Neural progenitor cell (in vitro differentiated cells): ENCODE measurements around the gene PCSK9. TPM values are rescaled to one million over a fixed set of nuclear protein-coding genes. Genes with fewer than 3 reads are reported as not detected.

Source experiments
- DNase-seq: peaks from one replicate; pipeline ENCODE4 v3.0.0-alpha.2; 2016; ENCODE audit warnings: low spot score
- H2AFZ ChIP-seq: fragments of 200-600 bp; sonication (generic); replicated peaks from 2 replicates; pipeline ENCODE4 v1.6.1; 2016; ENCODE audit warnings: antibody characterized with exemption
- H3F3A ChIP-seq: fragments of 200-600 bp; sonication (generic); 2 replicates; pipeline ENCODE4 v1.6.1; 2016; ENCODE audit warnings: antibody characterized with exemption, low read depth
- H3K27ac ChIP-seq: fragments of 200-600 bp; sonication (generic); 2 replicates; pipeline ENCODE4 v1.5.1; 2016; ENCODE audit warnings: mild to moderate bottlenecking
- H3K27me3 ChIP-seq: fragments of 200-600 bp; sonication (generic); 2 replicates; pipeline ENCODE4 v1.6.1; 2016; ENCODE audit warnings: mild to moderate bottlenecking, moderate library complexity
- H3K36me3 ChIP-seq: fragments of 200-600 bp; sonication (generic); 2 replicates; pipeline ENCODE4 v1.5.1; 2016
- H3K4me1 ChIP-seq: fragments of 200-600 bp; sonication (generic); 2 replicates; pipeline ENCODE4 v1.6.1; 2016; ENCODE audit warnings: mixed run types
- H3K4me2 ChIP-seq: fragments of 200-600 bp; sonication (generic); 2 replicates; pipeline ENCODE4 v1.6.1; 2016
- H3K4me3 ChIP-seq: fragments of 200-600 bp; sonication (generic); 2 replicates; pipeline ENCODE4 v1.5.1; 2016
- H3K79me2 ChIP-seq: fragments of 200-600 bp; sonication (generic); 2 replicates; pipeline ENCODE4 v1.6.1; 2016; ENCODE audit warnings: low read depth
- H3K9ac ChIP-seq: fragments of 200-600 bp; sonication (generic); 2 replicates; pipeline ENCODE4 v1.6.1; 2016
- H3K9me3 ChIP-seq: fragments of 200-600 bp; sonication (generic); 2 replicates; pipeline ENCODE4 v1.5.1; 2016; ENCODE audit warnings: low read depth
- H4K20me1 ChIP-seq: fragments of 200-600 bp; sonication (generic); 2 replicates; pipeline ENCODE4 v1.6.1; 2016; ENCODE audit warnings: low read depth
- H3K27ac Mint-ChIP-seq: 3 replicates; pipeline ENCODE4 v1.8.0; 2021; ENCODE audit warnings: mixed read lengths
- H3K27me3 Mint-ChIP-seq: 2 replicates; pipeline ENCODE4 v1.8.0; 2022; ENCODE audit warnings: low read depth, mild to moderate bottlenecking, inconsistent platforms, moderate library complexity, mixed read lengths; ENCODE audit not compliant: insufficient read depth
- H3K36me3 Mint-ChIP-seq: 3 replicates; pipeline ENCODE4 v1.8.0; 2021; ENCODE audit warnings: mixed read lengths
- H3K4me1 Mint-ChIP-seq: 3 replicates; pipeline ENCODE4 v1.8.0; 2021; ENCODE audit warnings: mixed read lengths
- H3K4me3 Mint-ChIP-seq: 3 replicates; pipeline ENCODE4 v1.8.0; 2021; ENCODE audit warnings: mild to moderate bottlenecking, moderate library complexity, mixed read lengths
- H3K9me3 Mint-ChIP-seq: 3 replicates; pipeline ENCODE4 v1.8.0; 2020; ENCODE audit warnings: mixed read lengths
- EZH2 ChIP-seq: fragments of 200-600 bp; sonication (generic); IDR thresholded peaks from 2 replicates; pipeline ENCODE4 v1.6.1; 2017; ENCODE audit warnings: antibody characterized with exemption, mild to moderate bottlenecking, moderate library complexity
- EZH2phosphoT487 ChIP-seq: fragments of 200-600 bp; sonication (generic); IDR thresholded peaks from 2 replicates; pipeline ENCODE4 v1.6.1; 2017; ENCODE audit warnings: antibody characterized with exemption
- total RNA-seq: library from RNA; depleted of rRNA; stranded (reverse); fragments of >200 nt; gene quantifications from 2 replicates; pipeline ENCODE4 v1.2.3, GENCODE V29; 2015; ENCODE audit warnings: low replicate concordance
- TF ChIP-seq, protein P1 (sequence below): fragments of 200-600 bp; sonication (generic); IDR thresholded peaks from 2 replicates; pipeline ENCODE4 v1.5.1; 2017; ENCODE audit warnings: antibody characterized with exemption, mild to moderate bottlenecking

PCSK9 gene
- total RNA-seq, 1 donor from 2014 or later = 4.5 TPM

- Histone ChIP-seq H3K9ac (no peak overlapping the region), H3K27me3 (no peaks in the 10 kb centered on the region), H3K4me3 (no peak overlapping the region), H3K36me3 (no peaks in the 10 kb centered on the region), H3K79me2 (no peaks in the 10 kb centered on the region), H4K20me1 (no peaks in the 10 kb centered on the region), H3K9me3 (no peaks in the 10 kb centered on the region), H2AFZ (no peak overlapping the region), H3K27ac (no peak overlapping the region), H3K4me1 (no peaks in the 10 kb centered on the region), H3K4me2 (no peak overlapping the region), H3F3A (no peaks in the 10 kb centered on the region)
- peaks cover 7% of the 10 kb centered on the region for H3K27me3 Mint-ChIP-seq
- H3K4me3 Mint-ChIP-seq = no peak overlapping the region
- no peaks in the 10 kb centered on the region for H3K36me3 Mint-ChIP-seq
- H3K4me1 Mint-ChIP-seq = peaks cover 17% of the 10 kb centered on the region
- H3K27ac Mint-ChIP-seq = peak overlapping the region; percentile 17
- no peak for DNase-seq
- TF ChIP-seq, protein P1, sequence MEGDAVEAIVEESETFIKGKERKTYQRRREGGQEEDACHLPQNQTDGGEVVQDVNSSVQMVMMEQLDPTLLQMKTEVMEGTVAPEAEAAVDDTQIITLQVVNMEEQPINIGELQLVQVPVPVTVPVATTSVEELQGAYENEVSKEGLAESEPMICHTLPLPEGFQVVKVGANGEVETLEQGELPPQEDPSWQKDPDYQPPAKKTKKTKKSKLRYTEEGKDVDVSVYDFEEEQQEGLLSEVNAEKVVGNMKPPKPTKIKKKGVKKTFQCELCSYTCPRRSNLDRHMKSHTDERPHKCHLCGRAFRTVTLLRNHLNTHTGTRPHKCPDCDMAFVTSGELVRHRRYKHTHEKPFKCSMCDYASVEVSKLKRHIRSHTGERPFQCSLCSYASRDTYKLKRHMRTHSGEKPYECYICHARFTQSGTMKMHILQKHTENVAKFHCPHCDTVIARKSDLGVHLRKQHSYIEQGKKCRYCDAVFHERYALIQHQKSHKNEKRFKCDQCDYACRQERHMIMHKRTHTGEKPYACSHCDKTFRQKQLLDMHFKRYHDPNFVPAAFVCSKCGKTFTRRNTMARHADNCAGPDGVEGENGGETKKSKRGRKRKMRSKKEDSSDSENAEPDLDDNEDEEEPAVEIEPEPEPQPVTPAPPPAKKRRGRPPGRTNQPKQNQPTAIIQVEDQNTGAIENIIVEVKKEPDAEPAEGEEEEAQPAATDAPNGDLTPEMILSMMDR = no peak
- TF ChIP-seq EZH2phosphoT487 = no peak
- TF ChIP-seq EZH2 = no peak
- H3K9me3 Mint-ChIP-seq = no peaks in the 10 kb centered on the region
Measured at GRCh38 chr1:55055951-55056631, 16.7 kb downstream of the PCSK9 start.

- Mint-ChIP-seq H3K9me3 (no peaks in the 10 kb centered on the region), H3K4me3 (no peak overlapping the region), H3K36me3 (no peaks in the 10 kb centered on the region), H3K27me3 (peaks cover 7% of the 10 kb centered on the region), H3K27ac (peak overlapping the region; percentile 17), H3K4me1 (peaks cover 14% of the 10 kb centered on the region)
- H4K20me1 ChIP-seq = no peaks in the 10 kb centered on the region
- no peak overlapping the region for H2AFZ ChIP-seq
- H3K4me2 ChIP-seq = no peak overlapping the region
- H3K36me3 ChIP-seq = no peaks in the 10 kb centered on the region
- no peak overlapping the region for H3K9ac ChIP-seq
- no peak overlapping the region for H3K4me3 ChIP-seq
- no peaks in the 10 kb centered on the region for H3K79me2 ChIP-seq
- no peaks in the 10 kb centered on the region for H3K9me3 ChIP-seq
- no peak for DNase-seq
- no peak overlapping the region for H3K27ac ChIP-seq
- H3F3A ChIP-seq = no peaks in the 10 kb centered on the region
- no peaks in the 10 kb centered on the region for H3K4me1 ChIP-seq
- TF ChIP-seq, protein P1 = no peak
- TF ChIP-seq EZH2 (no peak), EZH2phosphoT487 (no peak)
- H3K27me3 ChIP-seq = no peaks in the 10 kb centered on the region
Measured at GRCh38 chr1:55056632-55056992, 17.3 kb downstream of the PCSK9 start.

GRCh38 chr1:55057270-55057955 is 18.1 kb downstream of the PCSK9 start:
- Histone ChIP-seq H3K4me3 (no peak overlapping the region), H3K9ac (no peak overlapping the region), H3K4me2 (no peak overlapping the region), H3K4me1 (no peaks in the 10 kb centered on the region), H3K27me3 (no peaks in the 10 kb centered on the region), H3F3A (no peaks in the 10 kb centered on the region), H4K20me1 (no peaks in the 10 kb centered on the region), H3K36me3 (no peaks in the 10 kb centered on the region), H3K79me2 (no peaks in the 10 kb centered on the region), H2AFZ (no peak overlapping the region), H3K27ac (no peak overlapping the region), H3K9me3 (no peaks in the 10 kb centered on the region)
- no peak for TF ChIP-seq EZH2phosphoT487
- TF ChIP-seq EZH2 = no peak
- TF ChIP-seq, protein P1 = no peak
- peaks cover 16% of the 10 kb centered on the region for H3K4me1 Mint-ChIP-seq
- peak overlapping the region; percentile 55 for H3K4me3 Mint-ChIP-seq
- no peaks in the 10 kb centered on the region for H3K36me3 Mint-ChIP-seq
- peaks cover 7% of the 10 kb centered on the region for H3K27me3 Mint-ChIP-seq
- no peaks in the 10 kb centered on the region for H3K9me3 Mint-ChIP-seq
- H3K27ac Mint-ChIP-seq = no peak overlapping the region
- no peak for DNase-seq
